ENCODE data around the gene WNT5B.
"Not testable (repeated sequence)": the region's sequence is repeated elsewhere in the genome, so short reads cannot be mapped to it uniquely, and the experiment has no call there.

Gene WNT5B

DNA sequence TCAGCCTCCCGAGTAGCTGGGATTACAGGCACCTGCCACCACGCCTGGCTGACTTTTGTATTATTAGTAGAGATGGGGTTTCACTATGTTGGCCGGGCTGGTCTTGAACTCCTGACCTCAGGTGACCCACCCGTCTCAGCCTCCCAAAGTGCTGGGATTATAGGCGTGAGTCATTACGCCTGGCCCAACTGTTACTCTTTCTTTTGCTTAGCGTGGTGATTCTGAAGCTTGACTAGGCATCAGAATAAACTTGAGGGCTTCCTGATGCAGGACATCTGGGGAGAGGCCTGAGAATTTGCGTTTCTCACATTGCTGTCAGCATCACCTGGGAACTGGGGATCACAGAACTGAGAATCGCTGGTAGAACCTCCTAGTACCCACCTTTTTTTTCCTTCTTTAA, 26.3 kb upstream of the WNT5B start:
- DNase-seq = not testable (repeated sequence)

DNA sequence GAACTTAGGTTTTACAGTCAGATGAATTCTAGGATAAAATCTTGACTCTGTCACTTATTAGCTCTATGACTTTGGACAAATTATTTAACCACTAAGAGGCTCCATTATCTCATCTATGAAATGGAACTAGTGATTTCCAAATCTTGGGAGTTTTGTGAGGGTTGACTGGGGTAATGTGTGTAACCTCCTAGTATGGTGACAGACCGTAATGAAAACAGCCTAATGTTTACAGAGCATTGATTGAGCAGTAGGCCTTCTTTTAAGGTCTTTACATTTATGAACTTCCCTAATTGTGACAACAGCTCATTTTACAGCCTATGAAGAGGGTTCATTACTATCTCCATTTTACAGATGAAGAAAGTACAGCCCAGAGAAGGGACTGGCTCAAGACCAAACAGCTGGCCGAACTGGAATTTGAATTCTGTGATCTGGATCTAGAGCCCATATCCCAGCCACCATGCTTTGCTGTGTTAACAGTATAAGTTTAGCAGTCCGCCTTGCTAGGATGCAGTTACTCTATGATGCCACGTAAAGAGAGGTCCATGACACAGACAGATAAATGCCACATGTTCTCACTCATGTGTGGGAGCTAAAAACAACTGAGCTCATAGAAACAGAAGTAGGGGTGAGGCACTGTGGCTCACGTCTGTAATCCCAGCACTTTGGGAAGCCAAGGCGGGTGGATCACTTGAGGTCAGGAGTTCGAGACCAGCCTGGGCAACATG, 25.6 kb upstream of the WNT5B start:
- no peak for DNase-seq

DNA sequence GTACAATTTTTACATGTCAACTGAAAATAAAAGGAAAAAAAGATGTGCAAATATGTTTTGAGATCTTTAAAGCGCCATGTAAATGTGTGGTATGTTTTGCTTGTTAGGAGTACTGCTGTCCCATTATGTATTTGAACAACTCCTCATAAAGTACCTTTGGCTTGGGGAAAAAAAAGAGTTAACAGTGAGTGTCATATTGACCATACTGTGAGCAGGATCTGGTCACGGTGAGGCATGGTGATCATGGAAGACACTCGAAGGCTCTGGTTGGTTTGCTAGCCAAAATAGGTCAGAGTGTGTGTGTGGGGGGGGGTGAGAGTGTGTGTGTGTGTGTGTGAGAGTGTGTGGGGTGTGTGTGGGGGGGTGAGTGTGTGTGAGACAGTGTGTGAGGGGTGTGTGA, 24.6 kb upstream of the WNT5B start:
- DNase-seq = no peak

DNA sequence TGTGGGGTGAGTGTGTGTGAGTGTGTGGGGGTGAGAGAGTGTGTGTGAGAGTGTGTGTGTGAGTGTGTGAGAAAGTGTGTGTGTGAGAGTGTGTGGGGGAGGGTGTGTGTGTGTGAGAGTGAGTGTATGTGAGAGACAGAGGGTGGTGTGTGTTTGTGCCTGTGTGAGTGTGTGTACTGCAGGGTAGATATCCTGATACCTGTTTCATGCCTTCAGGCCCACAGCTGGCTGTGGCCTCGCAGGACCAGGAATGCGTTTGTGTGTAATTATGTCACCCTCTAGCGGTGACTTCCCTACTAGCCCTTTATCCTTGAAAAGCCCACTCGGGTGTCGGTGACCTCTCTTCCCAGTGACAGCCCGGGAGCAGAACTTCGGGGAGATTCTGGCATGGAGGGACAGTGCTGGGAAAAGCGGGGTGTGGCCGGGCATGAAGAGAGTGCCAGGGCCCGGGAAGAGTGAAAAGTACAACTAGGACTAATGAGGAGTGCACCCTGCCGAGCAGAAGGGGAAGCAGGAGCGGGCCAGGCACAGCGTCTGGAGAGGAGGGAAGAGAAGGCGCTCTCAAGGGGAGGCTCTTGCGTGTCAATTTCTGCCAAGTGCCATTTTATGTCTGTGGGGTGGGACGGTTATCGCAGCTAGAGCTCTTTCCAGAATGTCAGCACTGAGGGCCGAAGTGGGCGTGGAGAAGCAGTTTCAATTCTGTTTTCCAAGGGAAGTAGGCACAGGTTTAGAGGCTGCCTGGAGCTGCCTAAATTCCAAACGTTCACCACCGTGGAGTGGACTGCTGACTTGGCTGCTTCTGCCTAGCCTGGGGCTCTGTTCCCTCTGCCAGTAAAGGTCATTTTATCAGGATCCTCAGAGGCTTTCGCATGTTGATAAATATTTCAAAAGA, 23.7 kb upstream of the WNT5B start:
- peak; percentile 95 for DNase-seq

DNA sequence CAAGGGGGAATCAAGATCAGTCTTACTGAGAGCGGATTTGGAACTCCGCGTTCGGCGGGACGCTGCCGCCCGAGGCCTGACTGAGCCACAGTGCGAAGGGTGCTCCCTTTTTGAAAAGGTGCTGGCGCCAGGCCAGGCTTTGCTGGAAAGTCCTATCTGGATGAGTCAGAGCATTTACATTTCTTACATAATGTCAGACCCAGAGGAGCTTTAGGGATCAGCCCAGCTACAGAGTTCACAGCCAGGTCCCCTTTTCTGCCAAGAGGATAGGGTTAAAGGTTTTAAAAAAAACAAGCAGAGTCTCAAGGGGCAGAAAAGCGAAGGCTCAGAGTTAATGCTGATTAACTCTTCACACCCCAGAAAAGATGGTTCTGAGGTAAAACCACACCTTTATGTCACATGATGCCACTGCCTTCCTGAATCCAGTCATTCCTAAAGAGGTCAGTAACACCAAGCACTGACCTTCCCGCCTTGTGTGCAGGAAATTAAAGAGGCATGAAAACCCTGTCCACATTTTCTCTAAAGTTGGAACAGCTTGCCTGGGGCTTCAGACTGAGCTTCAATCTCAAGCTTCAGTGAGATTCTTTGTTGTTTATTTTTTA, 22.9 kb upstream of the WNT5B start:
- DNase-seq = peak; percentile 95

DNA sequence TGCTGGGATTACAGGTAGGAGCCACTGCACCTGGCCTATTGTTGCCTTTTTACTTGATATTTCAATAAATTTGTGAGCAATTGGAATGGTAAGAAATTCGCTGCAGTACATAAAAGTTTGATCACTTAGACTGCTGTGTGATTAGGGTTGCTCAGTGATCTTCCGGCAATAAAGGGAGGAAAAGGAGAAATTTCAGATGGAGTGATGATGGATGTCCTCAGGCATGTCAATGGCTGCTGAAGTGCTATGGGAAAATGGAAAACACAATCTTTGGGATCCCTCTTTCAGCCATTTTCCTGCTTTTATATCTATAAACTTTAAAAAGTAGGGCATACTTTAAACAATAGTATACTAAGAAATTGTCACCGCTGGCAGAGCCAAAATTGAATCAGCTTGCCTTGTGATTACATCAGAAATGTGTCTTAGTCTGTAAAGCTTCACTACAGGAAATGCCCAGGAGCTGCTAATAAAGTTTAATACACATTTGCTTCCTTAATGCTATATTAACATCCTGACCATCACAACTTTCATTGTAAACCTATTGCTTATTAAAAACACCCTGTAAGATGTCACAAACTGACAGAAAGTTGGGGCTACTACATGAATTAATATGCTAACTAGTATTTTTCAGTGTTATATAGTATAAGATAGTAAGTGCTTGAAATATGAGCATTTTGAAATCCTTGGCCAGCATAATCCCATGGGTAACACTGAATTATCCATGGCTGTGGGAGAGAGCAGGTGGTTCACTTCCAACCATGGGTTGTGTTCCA, 20.9 kb upstream of the WNT5B start:
- DNase-seq = no peak

DNA sequence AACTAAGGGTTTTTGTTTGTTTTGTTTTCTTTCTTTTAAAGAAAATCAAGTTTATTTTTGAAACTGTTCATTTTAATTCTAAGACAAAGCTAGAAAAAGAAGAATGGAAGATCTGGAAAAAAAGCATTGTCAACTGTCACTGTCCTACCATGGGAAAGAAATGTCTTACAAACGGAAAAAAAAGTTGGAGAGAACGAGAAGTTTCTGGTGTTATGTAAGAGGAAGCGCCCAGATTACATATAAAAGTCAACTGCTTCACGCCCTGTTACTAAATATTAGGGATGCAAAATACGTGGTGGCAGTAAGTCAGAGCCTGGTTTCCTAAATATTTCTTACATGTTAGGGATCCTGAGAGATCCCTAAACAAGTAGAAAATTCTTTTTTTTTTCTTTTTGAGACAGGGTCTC, 20.3 kb upstream of the WNT5B start:
- DNase-seq = no peak

DNA sequence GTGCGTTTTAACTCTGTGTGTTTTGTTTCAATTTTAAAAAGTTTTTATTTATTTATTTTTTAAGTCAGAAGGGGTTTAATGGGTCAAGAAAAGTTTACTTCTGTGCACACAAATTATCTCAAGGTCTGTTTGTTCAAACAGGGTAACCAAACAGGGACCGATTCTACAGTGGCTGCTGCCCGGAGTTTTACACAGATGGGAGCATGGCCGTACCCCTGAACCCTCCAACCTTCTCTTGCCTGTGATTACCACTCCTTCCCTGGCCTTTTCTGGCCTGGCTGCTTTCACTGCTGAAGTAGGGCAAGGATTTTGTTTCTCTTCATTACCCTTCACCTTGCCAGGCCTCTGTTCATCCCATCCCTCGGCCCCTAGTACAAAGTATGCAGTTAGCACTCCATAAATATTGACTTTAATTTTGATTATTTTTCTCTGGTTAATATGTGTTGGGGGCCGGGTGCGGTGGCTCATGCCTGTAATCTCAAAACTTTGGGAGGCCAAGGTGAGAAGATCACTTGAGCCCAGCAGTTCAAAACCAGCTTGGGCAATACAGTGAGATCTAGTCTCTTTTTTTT, 18.9 kb upstream of the WNT5B start:
- no peak for DNase-seq

DNA sequence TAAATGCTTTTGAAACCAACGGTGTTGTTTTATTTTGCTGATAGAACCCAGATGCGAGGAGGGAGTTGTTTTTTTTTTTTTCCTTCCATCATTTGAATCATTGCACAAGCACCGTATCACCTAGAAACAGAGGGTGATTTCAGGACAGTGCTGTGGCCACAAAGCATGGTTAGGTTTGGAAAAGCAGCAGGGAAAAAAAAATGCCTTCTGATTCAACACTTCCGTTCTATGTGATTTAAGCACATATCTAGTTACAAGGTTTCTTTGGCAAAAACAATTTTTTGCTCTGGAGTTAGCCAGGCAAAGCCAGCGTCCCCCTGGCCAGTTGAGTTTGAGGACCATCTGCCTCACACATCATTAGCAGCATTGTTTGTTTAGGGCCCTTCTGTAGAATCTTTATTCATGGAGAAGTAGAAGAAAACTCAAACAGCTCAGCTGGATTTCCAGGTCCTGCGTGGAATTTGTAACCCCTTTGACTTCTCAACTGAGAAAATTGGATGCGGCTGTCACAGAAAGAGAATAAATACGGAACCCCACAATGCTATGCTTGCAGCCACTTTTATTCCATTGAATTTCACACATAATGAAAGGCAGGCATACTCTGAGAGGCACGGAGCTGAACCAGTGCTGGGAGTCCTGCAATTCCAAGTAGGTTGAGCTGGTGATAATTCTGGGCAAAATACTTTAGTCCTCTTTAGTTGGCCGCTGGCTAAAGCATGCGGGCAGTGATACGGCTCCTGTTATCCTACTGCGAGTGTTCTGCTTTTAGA, 17.0 kb upstream of the WNT5B start:
- DNase-seq = peak; percentile 69

DNA sequence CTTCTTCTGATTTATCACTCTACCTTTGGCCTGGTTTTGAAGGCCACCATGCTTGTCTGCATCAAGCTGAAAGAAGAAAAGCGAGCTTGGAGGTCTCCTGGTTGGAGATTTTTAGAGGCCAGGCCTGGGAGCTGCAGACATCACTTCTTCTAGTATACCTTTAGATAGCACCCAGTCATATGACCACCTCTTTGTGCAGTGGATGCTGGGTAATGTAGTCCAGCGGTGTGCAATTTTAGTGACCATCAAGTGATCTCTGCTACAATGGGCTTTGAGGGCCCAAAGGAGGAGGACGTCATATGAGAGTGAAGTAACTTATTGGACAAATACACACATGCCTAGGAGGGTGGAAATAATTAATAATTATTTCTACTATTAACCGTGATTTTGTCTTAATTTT, 15.2 kb upstream of the WNT5B start:
- no peak for DNase-seq

DNA sequence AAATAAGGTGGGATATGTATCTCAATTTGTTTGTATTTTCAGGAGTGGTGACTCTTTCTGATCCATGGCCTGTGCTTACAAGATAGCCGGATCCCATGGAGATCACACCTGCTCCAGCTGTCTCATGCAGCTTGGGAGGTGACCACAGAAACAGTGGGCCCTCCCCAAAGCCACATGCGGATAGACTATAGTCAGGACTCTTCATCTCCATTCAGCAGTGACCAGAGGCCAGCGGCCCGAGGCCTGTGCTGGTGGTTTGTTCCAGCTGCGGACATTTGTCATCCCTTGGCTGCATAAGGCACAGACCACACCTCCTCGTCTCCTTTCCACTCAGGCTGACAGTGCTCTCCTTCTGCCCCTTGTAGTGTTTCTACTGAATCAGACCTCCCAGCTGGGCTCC, 14.7 kb upstream of the WNT5B start:
- no peak for DNase-seq

DNA sequence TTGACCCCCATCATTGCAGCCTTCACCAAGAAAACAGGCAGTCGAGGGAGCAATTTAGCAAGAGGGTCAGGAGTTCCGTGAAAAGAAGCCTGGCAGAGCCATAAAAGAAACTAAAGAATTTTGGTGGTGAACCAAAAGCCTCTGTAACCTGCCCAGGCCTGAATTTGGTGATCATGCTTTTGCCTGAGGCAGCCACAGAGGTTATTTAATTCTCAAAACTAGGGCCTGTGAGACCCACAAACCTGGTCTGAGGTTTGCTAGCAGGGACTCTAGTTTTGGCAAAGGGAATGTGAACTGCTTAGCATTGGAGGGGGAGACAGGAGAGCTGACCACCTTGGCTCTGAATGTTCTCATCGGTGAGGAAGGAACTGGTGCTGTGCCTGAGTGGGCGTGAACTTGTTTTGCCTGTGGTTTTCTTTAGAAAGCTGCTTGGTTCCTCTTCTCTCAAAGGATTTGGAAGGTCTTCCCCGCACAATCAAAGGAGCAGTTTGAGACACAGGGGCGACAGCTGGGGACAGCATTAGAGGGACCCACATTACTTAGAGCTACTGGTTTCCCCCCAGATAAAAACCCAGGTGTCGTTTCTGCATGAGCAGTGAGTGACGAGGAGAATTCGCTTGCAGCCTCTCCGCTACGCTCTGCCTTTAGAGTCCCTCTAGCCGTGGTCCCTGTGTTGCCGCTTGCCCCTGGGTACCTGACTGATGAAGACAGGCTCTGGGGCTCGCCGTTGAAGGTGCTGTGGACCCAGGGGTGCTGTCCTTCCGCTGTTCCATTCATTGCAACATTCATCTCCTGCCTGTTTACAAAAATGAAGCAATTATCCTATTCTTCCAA, 12.6 kb upstream of the WNT5B start:
- no peak for DNase-seq

DNA sequence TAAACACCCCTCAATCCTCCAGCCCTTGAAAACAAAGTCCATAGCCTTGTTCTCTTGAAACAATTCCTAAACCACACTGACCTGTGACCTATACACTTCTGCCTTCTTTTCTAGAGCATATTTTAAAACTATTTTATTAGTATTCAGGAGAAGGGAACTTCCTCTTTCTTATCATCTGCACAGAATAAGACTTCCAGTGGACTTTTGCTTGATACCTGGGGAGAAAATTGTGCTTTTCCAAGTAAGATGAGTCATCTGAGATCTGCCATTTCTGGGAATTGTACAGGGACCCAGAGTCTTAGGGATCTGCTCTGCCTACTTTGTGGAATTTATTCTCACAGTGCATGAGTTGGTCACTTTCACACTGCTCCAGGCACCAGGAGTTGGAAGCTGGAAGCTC, 10.5 kb upstream of the WNT5B start:
- no peak for DNase-seq

DNA sequence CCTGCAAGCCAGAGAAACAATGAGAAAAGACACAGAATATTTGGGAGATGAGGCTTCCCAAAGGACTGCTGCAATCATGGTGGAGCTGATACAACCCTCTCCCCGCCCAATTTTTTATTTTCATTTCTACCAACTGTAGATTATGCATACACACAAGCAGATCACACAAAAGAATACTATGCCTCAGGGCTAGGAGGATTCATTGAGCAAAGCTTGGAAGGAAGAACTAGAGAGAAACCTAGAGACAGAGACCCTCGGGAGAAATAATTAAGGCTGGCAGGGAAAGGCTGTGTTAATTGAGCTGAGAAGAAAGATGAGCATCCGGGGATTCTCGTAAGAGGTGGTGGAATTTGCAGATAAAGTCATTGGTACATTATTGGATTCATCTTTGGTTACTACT, 9.9 kb upstream of the WNT5B start:
- DNase-seq = no peak

DNA sequence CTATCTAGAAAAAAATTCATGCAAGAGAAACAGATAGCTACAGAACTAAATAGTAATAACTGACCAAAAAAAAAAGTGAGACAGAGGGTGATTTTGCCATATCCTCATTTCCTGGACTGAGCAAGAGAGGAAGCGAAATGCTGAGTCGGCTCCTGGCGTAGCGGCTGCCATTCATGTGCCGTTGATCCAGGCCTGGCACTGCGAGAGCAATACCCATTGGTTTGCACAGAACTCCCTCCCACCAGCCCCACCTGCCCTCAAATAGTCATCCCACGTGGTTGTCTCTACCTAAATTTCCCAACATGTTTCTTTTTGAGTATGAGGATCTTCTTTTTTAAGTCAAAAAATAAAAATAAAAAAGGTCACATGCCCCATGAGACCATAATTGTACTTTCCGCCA, 9.4 kb upstream of the WNT5B start:
- no peak for DNase-seq

DNA sequence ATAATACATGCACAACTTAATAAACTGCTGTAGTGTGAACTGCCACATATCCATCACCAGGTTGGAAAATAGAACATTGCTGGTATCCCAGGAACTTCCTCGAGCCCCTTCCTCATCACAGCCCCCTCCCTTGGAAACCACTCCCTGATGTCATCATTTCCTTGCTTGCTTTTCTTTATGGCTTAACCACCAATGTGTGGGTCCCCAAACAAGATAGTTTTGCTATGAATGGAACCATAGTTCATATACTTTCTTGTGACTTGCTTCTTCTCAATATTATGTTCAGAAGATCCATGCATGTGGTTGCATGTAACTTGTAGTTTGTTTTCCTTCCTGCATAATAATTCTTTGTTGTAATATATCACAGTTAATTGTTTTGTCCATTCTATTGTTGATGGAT, 8.9 kb upstream of the WNT5B start:
- DNase-seq = no peak

DNA sequence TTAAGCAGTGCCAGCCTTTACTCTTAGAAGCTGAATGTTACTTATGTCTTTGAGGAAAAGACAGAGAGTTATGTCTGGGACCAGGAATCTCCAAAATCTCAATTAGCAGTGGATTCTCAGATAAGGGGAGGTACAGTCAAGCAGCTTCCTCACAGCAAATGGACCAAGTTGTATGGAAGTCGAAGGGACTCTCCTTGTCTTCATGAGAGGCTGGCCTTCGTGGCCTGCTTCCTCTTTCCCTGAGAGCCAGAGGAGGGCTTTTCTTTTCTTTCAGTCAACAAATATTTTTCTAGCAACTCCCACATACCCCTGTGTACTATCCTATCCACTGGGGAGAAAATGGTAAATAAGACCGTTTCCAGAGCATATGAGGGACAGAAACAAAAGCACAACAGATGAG, 6.6 kb upstream of the WNT5B start:
- no peak for DNase-seq

DNA sequence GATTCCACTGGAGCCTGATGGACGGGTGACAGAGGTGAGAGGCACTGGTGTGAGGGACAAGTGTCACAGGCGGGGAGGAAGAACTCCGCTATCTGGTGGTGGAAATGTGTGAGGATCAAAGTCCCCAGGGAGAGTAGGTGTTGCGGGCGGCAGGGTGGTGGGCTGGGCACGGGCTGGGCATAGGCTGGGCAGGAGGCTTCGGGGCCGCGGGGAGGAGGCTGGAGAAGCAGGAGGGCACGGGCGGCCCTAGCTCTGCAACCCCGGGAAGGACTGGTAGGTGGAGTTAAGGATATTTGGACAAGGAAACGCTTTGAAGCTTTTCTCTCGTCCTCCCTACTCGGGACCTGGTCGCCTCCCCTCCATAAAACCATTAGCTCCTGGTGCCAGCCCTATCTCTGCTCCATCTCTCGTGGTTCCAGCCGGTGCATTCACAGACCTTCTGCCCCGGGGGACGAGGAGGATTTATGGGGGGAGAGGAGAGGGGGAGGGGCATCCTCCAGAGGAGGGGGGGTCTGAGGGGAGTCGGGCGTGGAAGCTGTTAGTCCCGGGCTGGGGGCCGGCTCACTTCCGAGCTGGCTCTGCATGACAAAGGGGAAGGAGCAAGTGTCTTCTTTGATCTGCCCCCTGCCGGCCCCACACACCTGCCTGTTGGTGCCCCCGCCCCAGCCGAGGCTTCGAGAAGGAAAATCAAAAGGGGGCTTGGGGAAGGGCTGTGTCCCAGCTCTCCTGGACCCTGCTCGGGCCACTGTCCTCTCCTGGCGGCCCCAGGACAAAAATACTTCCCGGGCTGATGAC, 504 bp downstream of the WNT5B start:
- no peak for DNase-seq

DNA sequence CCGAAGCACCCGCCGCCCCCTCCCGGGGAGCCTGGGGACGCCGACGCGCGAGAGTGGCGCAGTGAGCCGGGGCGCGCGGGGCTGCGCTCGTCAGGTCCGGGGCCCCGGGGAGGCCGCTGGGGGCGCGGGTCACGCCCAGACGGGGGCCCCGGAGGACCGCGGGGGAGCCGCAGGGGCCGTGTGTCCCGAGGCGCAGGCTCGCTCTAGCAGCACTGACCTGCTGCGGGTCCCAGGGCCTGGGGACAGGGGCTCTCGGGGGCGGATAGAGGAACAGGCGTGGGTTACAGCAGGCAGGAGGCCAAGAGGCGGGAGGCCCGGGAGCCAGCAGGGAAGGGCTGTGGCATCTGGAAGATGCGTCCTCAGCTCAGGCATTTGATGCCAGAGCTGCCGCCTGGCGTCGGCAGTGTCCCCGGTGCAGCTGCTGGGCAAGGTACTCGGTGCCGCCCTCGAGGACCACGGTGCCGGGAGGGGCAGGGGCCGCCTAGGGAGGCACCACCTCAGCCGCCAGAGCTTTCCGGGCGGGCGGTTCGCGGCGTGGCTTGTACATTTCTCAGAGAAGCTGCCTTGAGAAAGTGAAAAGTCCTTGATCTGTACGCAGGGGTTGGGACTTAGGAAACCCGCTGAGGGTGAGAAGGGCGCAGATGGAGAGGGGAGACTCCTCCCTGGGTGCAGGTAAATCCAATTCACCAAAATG, 1.2 kb downstream of the WNT5B start:
- no peak for DNase-seq
